HepG2 (cell line): Measurements from ENCODE around the gene ETHE1. TPM values are rescaled to one million over a fixed set of nuclear protein-coding genes. Genes with fewer than 3 reads are reported as not detected.
A peak's percentile ranks its signal among the peaks of the same experiment; 100 is the strongest.

Experiments
- CREBL2 ChIP-seq: sonication (generic); formaldehyde crosslinking; IDR thresholded peaks from 2 replicates; pipeline ENCODE4 v1.8.1; 2023; ENCODE audit warnings: missing genetic modification reagents, mild to moderate bottlenecking, borderline replicate concordance
- FOXA1 ChIP-seq, 2 experiments: fragments of 450-650 bp in 1 of 2; sonication (generic) in 1 of 2; formaldehyde crosslinking in 1 of 2; IDR thresholded peaks; 2 replicates each; pipeline versions ENCODE4 v1.4.0 to v1.6.1; 2016 to 2020; ENCODE audit warnings: missing genetic modification reagents in 1 of 2
- HOXA3 ChIP-seq: sonication (generic); formaldehyde crosslinking; IDR thresholded peaks from 2 replicates; pipeline ENCODE4 v1.5.0; 2020; ENCODE audit warnings: missing genetic modification reagents
- MEF2D ChIP-seq: sonication (generic); formaldehyde crosslinking; IDR thresholded peaks from 2 replicates; pipeline ENCODE4 v1.5.1; 2020; ENCODE audit warnings: mild to moderate bottlenecking, missing genetic modification reagents
- POLR2A ChIP-seq, 2 experiments: IDR thresholded peaks; 2 replicates each; pipeline ENCODE4 v1.6.1; 2011; ENCODE audit warnings: low read depth in 2 of 2, low read length in 2 of 2, mild to moderate bottlenecking in 1 of 2, moderate library complexity in 1 of 2; ENCODE audit not compliant: insufficient read depth in 1 of 2
- SIN3A ChIP-seq: IDR thresholded peaks from 2 replicates; pipeline ENCODE4 v1.6.1; 2011; ENCODE audit warnings: low read depth, mild to moderate bottlenecking, control low read depth, low read length, borderline replicate concordance
- ZNF142 ChIP-seq: sonication (generic); formaldehyde crosslinking; IDR thresholded peaks from 2 replicates; pipeline ENCODE4 v1.4.0; 2020; ENCODE audit warnings: missing genetic modification reagents
- ZNF446 ChIP-seq: sonication (generic); formaldehyde crosslinking; IDR thresholded peaks from 2 replicates; pipeline ENCODE4 v1.5.0; 2020; ENCODE audit warnings: mild to moderate bottlenecking, missing genetic modification reagents
- ZNF646 ChIP-seq: sonication (generic); formaldehyde crosslinking; IDR thresholded peaks from 2 replicates; pipeline ENCODE4 v1.9.0; 2021; ENCODE audit warnings: mild to moderate bottlenecking, missing genetic modification reagents
- ZNF75D ChIP-seq: sonication (generic); formaldehyde crosslinking; IDR thresholded peaks from 2 replicates; pipeline ENCODE4 v1.8.1; 2023; ENCODE audit warnings: missing genetic modification reagents, mild to moderate bottlenecking, borderline replicate concordance
- polyA plus RNA-seq, 8 experiments: library from polyadenylated mRNA; depleted of rRNA in 3 of 8; stranded (reverse) in 7 of 8; unstranded in 1 of 8; fragments of >200 nt; fragmentation: Illumina TruSeq in 4 of 8; extraction: Trizol in 4 of 8; gene quantifications; 2 replicates each; pipeline versions ENCODE4 v1.2.1 to v1.2.3, GENCODE V29; 2011 to 2016; ENCODE audit warnings: low read depth in 4 of 8, missing spikeins in 1 of 8, mixed read lengths in 1 of 8; ENCODE audit not compliant: insufficient read depth in 1 of 8
- total RNA-seq, 5 experiments: library from RNA; depleted of rRNA; stranded (reverse); fragments of >200 nt; fragmentation: Illumina TruSeq; extraction: Trizol; gene quantifications; 2 replicates each; pipeline ENCODE4 v1.2.3, GENCODE V29; 2016; ENCODE audit warnings: low read depth in 1 of 5
- TF ChIP-seq, protein P1 (sequence below): sonication (generic); formaldehyde crosslinking; IDR thresholded peaks from 2 replicates; pipeline ENCODE4 v1.4.0; 2020; ENCODE audit warnings: missing genetic modification reagents, mild to moderate bottlenecking, borderline replicate concordance

ETHE1 gene
- total and polyA plus RNA-seq, 2 of the 13 experiments (the other 11 are each of a cell fraction or from before 2014, with no cell fraction given), result 32.5 to 58.4 TPM

- TF ChIP-seq ZNF646, result no peak
- peak; percentile 78; the same call in 1 of the 2 replicates for TF ChIP-seq HOXA3 (CRISPR knock-in tag)
- TF ChIP-seq POLR2A (IDR thresholded peaks at IDR 0.05; ENCODE audit: insufficient read depth in 1 of 2, low read depth in 2 of 2, low read length in 2 of 2), result peak in 1 of 2 experiments; percentile 54; a peak in 1 of 4 replicates
- no peak for TF ChIP-seq ZNF142 (CRISPR knock-in tag)
- TF ChIP-seq ZNF446, result no peak
- TF ChIP-seq SIN3A, result no peak
- TF ChIP-seq, protein P1, sequence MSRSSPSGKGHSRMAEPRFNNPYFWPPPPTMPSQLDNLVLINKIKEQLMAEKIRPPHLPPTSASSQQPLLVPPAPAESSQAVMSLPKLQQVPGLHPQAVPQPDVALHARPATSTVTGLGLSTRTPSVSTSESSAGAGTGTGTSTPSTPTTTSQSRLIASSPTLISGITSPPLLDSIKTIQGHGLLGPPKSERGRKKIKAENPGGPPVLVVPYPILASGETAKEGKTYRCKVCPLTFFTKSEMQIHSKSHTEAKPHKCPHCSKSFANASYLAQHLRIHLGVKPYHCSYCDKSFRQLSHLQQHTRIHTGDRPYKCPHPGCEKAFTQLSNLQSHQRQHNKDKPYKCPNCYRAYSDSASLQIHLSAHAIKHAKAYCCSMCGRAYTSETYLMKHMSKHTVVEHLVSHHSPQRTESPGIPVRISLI (CRISPR knock-in tag), result no peak
- peak; percentile 67; the same call in 1 of the 2 replicates for TF ChIP-seq MEF2D (CRISPR knock-in tag)
- TF ChIP-seq ZNF75D, result no peak
- no peak for TF ChIP-seq CREBL2
- no peak for TF ChIP-seq FOXA1 (IDR thresholded peaks at IDR 0.05)
- TF ChIP-seq FOXA1 (CRISPR knock-in tag; IDR thresholded peaks at IDR 0.05), result peak; percentile 70
These were observed 28.0 kb downstream of the ETHE1 start (continued) for GRCh38 chr19:43499042-43499441.
